NCI-H187 (cell line): ENCODE results near the gene SETMAR.
"Not testable (repeated sequence)": the region's sequence is repeated elsewhere in the genome, so short reads cannot be mapped to it uniquely, and the experiment has no call there.

ENCODE experiments used
- DNase-seq, 2 experiments: peaks; one replicate each; lab custom pipeline; 2025; lab: John Stamatoyannopoulos, UW

The SETMAR gene

DNA sequence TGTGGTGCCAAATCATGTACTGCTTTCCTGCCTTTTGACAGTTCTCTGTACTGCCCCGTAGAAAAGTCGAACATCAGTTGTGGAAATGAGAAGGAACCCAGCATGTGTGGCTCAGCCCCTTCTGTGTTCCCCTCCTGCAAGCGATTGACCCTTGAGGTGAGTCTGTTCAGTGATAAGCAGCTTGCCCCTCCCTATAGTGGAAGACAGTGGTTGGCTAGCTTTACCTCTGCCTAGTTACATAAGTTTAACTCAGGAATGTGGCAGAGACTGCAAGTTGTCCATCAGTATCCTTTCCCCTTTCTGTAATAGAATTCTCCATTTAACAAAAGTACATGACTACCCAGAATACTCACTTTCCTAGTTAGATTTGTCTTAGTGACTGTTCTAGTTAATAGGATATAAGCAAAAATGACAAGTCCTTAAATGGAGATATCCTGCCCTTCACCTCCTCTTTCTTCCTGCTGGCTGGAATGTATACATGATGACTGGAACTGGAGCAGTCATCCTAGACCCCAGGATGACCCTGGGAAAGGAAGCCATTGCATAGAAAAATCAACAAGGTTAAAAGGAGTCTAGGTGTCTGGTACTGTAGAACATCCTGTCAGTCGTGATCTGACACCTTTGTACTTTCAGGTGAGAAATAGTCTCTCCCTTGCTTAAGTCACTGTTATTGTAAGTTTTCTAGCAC lies 10.6 kb downstream of the SETMAR start:
- DNase-seq, result no peak

DNA sequence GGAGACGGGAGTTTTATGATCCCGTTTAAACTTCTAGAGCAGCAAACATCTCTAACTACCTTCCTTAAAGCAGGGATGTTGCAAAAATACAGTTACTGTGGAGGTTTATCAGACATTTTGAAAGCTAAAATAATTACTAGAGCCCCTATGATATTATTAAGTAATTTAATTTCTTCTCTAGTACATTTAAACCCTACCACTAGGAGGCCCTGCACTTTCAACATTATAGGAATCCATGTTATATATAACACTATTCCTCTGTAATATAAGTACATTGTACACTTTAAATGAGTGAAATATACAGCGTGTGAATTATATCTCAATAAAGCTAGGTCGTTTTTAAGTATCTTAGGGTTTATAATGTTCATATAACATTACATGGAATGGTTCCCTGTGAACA lies 11.5 kb downstream of the SETMAR start:
- no peak for DNase-seq

DNA sequence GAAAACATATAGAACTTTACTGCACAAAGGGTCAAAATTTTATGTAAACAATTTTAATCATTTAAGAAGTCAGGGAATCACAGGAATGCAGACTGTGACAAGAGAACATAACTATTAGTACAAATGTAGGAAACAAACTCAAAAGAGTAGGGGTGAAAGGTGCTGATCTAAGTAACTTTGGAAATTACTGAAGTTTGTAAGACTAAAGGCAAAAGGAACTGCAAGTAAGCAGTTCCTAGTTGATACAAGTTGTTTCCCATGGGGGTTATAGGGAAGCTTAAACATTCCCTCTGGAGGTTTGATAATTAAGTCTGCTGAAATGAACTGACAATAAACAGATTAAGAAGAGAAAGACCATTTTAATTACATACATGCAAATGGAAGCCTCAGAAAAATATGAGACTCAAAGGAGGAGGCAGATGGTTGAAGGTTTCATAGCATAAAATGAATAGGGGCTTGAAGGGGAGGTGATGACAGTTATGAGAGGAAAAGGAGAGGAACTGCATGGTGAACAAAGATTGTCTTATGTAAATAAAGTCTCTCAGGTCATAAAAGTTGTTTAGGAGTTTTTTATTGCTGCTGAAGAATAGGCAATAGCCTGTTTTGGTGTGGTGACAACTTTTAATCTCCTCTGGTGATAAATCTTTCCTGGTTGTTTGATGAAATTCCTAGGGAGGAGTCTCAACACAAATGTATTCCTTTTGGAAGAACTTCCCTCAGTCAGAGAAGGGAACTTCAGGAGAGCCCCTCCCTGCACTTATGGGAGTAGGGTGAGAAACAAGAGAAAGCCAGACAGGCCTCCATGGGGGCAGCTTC lies 17.1 kb downstream of the SETMAR start:
- DNase-seq, result no peak

DNA sequence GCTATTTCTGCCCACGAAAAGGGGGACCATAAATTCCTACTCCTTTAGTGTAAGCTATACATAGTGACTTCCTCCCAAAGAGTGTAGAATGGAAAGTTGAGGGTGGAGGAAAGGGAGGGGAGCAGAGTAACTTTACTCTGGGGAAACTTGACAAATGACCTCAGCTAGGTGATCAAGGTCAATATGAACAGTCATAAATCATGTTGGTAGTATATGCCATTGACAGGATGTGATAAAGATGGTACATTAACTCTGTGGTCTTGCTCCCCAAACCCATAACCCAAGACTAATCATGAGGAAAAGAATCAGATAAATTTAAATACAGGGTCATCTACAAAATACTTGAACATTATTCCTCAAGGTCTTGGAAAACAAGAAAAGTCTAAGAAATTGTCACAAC lies 18.6 kb downstream of the SETMAR start:
- no peak for DNase-seq

DNA sequence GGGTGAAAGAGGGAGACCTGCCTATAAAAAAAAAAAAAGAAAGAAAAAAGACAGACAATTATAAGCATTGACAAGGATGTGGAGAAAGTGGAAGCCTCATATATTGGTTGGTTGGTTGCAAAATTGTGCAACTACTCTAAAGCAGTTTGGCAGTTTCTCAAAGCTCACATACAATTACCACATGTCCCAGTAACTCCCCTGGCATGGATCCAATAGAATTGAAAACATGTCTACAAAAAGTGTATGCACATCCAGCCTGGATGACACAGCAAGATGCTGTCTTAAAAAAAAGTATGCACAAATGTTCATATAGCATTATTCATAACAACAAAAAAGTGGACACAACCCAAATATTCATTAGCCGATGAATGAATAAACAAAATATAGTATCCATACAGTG lies 19.5 kb downstream of the SETMAR start:
- DNase-seq, result no peak

DNA sequence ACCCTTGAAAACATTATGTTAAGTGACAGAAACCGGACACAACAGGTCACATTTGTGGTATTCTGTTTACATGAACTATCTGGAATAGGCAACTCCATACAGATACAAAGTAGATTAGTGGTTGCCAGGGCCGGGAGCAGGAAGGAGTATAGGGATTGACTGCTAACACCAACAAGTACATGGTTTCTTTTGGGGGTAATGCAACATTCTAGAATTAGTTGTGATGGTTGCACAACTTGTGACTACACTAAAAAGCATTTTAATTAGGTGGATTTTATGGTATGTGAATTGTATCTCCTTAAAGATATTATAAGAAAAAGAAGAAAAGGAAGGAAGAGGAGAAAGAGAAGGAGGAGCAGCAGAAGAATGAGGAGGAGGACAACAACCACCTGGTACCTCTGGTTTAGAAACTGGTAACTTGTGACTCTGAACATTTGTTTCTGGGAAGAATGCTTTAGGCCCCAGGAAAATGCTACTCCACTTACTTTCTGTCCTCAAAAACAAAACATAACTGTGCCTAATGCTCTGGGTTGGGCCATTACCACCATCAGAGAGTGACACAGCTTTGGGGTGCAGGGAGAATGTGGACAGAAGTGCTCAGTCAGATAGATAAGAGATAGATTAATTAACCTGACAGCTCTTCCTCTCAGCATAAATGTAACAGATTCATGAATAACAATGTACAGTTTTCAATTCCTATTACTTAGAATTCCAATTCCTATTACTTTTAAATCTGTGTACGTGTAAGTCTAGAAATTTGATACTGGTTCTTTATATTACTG lies 20.3 kb downstream of the SETMAR start:
- DNase-seq, result no peak

DNA sequence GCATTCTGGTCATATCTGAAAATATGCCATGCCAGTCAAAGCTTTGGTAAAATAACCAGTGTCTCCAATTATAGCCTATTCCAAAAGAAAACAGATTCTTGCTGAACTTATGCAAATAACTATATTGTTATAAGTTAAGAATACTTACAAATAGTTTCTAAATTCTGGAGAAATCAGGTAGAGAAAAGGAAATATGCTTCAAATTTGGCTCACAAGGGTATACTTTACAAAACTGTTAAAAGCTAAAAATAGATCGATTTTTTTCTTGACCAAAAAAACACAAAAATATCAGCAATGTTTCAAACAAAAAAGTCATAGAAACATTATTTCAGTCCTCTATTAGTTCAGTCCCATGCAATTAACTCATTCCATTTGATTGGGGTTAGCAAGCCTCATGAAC lies 23.7 kb downstream of the SETMAR start:
- no peak for DNase-seq

DNA sequence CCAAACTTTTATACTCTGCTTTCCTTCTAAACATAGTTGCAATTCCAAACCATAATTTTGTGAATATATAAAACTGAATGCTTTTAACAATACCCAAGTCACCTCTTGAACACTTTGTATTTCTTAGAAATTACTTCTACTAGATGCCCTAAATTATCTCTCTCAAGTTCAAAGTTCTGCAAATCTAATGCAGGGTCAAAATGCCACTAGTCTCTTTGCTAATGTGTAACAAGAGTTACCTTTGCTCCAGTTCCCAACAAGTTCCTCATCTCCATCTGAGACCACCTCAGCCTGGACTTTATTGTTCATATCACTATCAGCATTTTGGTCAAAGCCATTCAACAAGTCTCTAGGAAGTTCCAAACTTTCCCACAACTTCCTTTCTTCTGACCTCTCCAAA lies 26.6 kb downstream of the SETMAR start:
- DNase-seq, result not testable (repeated sequence)

DNA sequence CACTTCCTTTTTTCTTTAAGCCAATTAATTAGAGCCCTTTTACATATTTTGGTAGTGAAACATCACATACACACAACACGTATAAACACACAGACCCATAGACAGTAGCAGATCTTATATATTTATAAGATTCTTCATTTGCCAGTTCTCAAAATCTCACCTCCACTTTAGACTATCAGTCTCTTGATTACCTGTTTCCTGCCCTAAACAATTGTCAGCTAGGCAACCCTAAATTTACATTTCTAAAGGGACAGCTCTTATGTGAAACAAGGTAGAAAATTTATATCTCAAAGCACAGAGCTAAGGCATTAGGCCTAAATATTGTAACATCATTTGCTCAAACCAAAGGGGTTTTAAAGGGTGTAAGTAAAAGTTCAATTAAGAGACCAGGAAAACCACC lies 28.9 kb downstream of the SETMAR start:
- DNase-seq, result no peak

DNA sequence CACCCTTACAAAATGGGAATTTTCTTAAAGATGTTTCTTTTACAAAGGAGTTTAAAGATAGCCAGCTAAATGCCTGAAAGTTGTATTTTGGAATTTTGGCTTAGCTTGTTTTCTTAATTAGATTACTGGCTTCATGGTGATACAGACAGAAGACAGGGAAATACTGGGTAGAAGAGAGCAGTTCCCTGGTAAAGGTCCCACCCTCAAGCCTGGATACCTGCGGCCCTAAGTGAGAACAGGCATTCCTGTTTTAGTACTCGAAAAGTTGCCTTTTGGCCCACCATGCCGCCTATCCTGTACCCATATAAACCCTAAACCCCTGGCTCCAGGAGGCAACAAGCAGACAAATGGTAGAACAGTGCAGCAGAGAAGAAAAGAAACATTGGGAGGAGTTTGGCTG lies 29.4 kb downstream of the SETMAR start:
- no peak for DNase-seq

DNA sequence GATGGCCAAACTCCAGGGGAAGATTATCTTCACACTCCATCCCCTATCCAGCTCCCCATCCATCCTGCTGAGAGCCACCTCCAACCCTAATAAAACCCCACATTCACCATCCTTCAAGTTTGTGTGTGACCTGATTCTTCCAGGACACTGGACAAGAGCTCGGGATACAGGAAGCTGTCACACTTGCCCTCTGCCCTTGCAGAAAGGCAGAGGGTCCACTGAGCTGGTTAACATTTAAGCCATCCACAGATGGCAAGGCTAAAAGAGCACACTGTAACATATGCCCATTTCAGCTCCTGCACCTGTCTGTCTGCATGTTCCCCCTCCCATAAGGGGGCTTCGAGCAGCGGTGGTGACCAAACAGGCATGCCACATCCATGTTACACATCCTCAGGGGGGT lies 29.8 kb downstream of the SETMAR start:
- no peak for DNase-seq

DNA sequence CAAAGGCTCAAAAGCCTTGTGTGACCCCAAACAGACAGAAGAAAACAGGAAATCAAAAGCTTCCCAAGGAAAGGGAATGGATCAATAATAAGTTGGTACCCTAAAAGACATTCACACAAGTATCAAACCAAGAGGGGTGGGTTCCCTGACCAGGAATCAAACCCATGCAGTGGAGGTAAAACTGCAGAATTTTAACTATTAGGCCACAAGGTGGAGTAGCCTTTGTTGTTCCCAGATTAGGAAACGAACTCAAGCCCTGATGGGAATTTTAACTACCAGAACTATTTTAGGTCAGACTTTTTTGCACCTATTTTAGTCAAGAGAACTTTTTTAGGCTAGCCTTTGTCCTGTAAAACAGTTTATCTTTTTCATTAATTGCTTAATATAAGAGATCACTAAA lies 31.4 kb downstream of the SETMAR start:
- no peak for DNase-seq

DNA sequence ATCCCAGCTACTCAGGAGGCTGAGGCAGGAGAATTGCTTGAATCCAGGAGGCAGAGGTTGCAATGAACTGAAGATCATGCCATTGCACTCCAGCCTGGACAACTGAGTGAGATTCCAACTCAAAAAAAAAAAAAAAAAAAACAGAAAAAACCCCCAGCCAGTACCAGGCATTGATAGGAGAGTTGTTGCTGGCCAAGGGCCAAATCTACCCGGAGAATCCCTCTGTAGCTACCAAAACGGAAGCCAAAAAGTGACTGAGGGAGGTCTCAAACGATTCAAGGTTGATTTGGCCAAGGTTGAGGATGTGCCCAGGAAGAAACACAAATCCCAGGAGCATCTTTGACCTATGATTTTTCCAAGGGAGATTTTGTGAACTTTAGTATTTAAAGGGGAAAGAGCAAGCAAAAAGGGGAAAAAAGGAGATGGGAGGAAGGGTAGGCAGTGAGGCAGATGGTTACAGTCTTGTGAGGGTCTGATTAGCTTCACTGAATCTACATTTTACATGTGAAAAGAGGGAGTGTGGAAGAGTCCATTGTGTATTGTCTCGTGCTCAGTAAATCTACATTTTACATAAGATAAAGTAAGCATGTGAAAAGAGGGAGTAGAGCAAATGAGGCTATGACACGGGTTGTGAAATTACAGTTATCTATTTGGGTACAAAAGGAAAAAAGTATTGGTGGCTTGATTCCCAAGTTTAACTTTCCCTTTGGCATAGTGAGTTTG lies 32.8 kb downstream of the SETMAR start:
- no peak for DNase-seq

DNA sequence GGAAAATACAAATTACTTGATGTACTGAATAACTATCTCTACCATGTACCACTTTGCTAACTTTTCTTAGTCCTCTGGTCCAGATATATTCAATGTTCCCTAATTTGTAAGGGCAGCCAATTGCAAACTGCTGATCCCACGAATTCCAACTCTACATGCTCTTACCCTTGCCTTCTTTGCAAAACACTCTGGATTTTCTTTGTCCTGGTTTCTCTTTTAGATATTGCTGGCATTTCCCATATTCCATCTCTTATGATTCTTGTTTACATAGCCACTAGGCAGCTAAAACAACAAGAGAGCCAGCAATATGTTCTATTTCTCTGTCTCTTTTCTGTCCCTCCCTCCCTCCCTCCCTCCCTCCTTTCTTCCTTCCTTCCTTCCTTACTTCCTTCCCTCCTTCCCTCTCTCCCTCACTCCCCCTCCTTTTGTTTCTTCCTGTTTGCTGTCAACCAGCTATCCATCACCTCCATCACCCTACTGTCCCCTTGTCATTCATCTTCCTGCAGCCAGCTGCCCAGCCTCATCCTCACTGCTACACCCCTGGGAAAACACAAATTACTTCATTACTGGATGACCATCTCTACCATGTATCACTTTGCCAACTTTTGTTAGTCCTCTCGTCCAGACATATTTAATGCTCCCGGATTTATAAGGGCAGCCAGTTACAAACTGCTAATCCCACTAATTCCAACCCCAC lies 33.8 kb downstream of the SETMAR start:
- DNase-seq, result no peak

DNA sequence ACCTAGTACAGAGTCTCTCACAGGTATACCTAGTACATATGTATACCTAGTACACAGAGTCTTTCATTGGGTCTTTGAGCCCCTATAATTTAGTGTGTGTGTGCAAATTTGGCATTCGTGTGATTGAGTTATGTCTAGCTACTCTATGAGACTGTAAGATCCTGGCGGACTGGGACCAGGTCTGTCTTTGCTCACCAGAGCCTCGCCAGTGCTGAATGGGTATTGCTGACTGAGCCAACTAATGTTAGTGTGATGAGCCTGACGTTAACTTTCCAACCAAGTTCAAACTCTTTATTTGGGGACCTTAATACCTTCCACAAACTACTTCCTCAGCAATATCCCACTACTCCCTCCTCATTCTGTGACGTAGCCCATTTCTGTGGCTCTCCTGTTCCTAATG lies 35.6 kb downstream of the SETMAR start:
- DNase-seq, result no peak

DNA sequence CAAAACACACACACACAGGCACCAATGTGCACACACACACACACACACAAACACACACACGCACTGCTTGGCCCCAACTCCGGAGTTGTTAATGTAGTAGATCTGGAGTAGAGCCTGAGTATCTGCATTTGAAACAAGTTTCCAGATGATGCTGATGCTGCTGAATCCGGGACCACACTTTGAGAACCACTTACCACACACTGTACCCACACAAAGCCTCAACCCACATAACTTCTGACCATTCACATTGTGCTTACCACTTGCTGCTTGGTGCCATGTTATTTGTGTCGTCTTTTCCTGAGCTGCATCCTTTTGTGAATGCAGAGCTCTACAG lies 36.9 kb downstream of the SETMAR start:
- no peak for DNase-seq

DNA sequence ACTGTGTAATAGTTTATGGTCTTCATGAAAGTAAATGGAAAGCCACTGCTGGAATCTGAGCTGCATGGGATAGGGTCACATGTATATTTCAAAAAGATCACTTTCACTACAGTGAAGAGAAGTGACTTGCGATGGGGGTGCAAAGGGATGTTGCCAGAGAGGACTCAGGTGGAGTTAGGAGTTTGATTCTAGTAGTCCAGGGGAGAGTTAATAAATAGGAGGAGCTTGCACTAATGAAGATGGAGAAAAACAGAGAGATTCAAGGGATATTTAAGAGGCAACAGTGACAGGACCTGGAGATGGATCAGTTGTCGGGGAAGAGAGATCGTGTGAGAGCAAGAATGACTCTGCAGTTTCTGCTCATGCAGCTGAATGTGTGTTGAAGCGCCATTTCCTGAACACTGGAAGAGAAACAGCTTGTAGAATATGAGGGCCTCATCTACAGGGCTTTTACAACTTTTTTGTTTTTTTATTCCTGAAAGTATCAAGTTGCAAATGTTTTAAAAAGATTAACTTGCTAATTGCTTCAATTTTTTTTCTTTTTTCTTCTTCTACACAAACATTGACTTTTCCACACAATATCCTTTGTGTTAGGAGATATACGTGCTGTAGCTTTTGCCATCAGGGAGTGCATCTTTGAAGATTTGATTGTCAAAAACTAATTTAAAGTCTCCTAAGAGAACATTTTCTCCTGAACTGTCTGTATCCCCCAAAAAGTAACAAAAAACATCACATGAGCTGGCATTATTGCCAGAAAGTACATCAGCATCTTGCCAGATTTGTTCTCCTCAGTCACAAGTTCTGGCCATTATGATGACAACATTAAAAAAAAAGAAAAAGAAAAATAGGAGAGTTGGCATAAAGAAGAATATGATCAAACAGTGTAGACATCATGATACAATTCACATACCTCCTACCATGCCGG lies 37.5 kb downstream of the SETMAR start:
- DNase-seq, result no peak

DNA sequence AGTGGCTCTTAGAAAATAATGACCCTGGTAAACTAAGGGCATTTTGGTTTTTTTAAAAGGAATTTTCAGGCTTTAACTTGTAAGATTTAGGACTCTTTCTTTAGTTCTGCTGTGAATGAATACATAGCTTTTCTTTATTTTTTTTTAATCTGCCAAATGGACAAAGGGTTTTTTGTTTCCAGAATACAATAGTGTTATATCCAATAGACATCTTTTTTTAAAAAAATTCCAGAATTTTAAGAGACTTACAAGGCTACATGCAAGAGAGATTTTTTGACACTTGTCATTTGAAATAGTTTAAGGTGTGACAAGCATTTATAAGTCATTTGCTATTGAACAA lies 38.1 kb downstream of the SETMAR start:
- no peak for DNase-seq

DNA sequence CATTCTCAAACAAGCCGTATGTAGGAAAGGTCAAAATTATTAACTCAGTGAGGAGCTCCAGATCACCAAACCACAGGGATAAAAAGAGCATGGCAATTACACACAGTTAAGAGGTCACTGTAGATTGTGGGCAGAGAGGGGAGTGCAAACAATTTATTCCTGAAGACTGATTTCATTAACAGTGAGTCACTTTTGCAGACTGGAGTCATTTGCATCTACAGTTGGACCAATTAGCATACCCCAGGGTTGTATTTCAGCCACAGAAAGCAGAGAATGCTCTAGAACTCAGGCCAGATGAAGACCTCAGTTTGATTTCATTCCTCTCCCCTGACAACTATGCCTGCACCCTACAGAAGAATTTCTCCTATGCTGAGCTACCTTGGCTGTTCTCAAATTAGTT lies 40.1 kb downstream of the SETMAR start:
- DNase-seq, result no peak

DNA sequence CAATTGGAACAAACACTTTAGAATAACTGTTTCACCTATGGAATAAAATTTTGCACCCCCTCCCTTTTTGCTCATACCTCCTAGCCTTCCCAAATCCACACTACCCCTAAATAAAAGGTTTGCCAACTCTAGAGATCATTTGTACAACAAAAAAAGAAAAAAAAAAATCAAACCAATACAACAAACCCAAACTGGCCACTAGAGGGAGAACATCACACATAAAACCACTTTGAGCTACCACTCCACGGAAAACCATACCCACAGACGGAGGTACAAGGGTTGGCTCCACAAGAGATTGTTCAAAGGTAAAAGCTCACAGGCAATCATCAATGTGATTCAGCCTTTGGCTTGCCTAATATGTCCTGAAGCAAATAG lies 47.6 kb downstream of the SETMAR start:
- peak in 1 of 2 experiments; percentile 8 for DNase-seq
